ENCODE data around the gene ABITRAM. TPM values are rescaled to one million over a fixed set of nuclear protein-coding genes. Genes with fewer than 3 reads are reported as not detected.

The ABITRAM gene
- total RNA-seq, 2 experiments from 2014 or later, result 12.5 to 12.7 TPM

GRCh38 chr9:108980893-108981292 lies 46.7 kb downstream of the ABITRAM start:
- CTCF ChIA-PET, result no interaction called here
- POLR2A ChIA-PET, result no interaction called here

- ChIA-PET POLR2A (no interaction called here), CTCF (no interaction called here)
These were observed 49.7 kb downstream of the ABITRAM start for GRCh38 chr9:108983885-108984284.

Other genes starting within 250 kb of the ABITRAM start
- gene ACTL7B, start 78.4 kb upstream of the ABITRAM start, total RNA-seq, result not detected
- not detected for gene ACTL7A, start 72.1 kb upstream of the ABITRAM start, total RNA-seq
- gene ELP1, start 276 bp upstream of the ABITRAM start, total RNA-seq, result 10 to 100 TPM; 34.1 to 35.7 TPM
- 10 to 100 TPM; 20.9 to 21.0 TPM for gene CTNNAL1, start 79.1 kb downstream of the ABITRAM start, total RNA-seq
- 10 to 100 TPM; 32.0 to 32.6 TPM for gene TMEM245, start 185.5 kb downstream of the ABITRAM start, total RNA-seq
- not detected for gene FRRS1L, start 232.8 kb downstream of the ABITRAM start, total RNA-seq